K562 (cell line): ENCODE data around the gene TPRX2. TPM values are rescaled to one million over a fixed set of nuclear protein-coding genes. Genes with fewer than 3 reads are reported as not detected.

Source experiments
- ARID4B ChIP-seq: sonication (generic); formaldehyde crosslinking; IDR thresholded peaks from 2 replicates; pipeline ENCODE4 v1.8.0; 2022; ENCODE audit warnings: mild to moderate bottlenecking, missing genetic modification reagents
- EZH2 ChIP-seq: IDR thresholded peaks from 2 replicates; pipeline ENCODE4 v1.6.1; 2012; ENCODE audit warnings: low read depth, mild to moderate bottlenecking, inconsistent platforms, low read length, borderline replicate concordance
- HES1 ChIP-seq: fragments of 450-650 bp; IDR thresholded peaks from 2 replicates; pipeline ENCODE4 v1.6.1; 2016; ENCODE audit warnings: low read depth, mild to moderate bottlenecking, moderate library complexity
- KDM5B ChIP-seq: fragments of 200-600 bp; sonication (generic); IDR thresholded peaks from 2 replicates; pipeline ENCODE4 v1.6.1; 2012; ENCODE audit warnings: low read depth, mild to moderate bottlenecking, moderate library complexity, low read length, control low read depth, inconsistent platforms; ENCODE audit not compliant: insufficient replicate concordance
- MED1 ChIP-seq: sonication (generic); formaldehyde crosslinking; IDR thresholded peaks from 2 replicates; pipeline ENCODE4 v1.8.1; 2023; ENCODE audit warnings: missing genetic modification reagents, borderline replicate concordance
- TEAD2 ChIP-seq: fragments of 450-650 bp; IDR thresholded peaks from 2 replicates; pipeline ENCODE4 v1.6.1; 2016; ENCODE audit warnings: missing genetic modification characterization, control low read depth, missing compliant biosample characterization
- ZNF507 ChIP-seq: conservative IDR thresholded peaks from 2 replicates; pipeline ENCODE4 v1.6.1; 2017; ENCODE audit warnings: missing genetic modification characterization, missing compliant biosample characterization
- polyA plus RNA-seq, 8 experiments: library from polyadenylated mRNA; depleted of rRNA in 4 of 8; stranded (reverse) in 5 of 8; unstranded in 3 of 8; fragments of >200 nt; fragmentation: Nextera tagmentation in 2 of 8; fragmentation: Illumina TruSeq in 1 of 8; extraction: Ambion mirVana in 2 of 8; extraction: Trizol in 1 of 8; gene quantifications; 2 replicates each; pipeline versions ENCODE4 v1.2.1 to v1.2.3, GENCODE V29; 2011 to 2014; ENCODE audit warnings: inconsistent platforms in 1 of 8, missing spikeins in 1 of 8
- total RNA-seq, 7 experiments: library from RNA; depleted of rRNA in 6 of 7; stranded (reverse); fragments of >200 nt in 6 of 7; fragmentation: Illumina TruSeq in 2 of 7; extraction: Trizol in 2 of 7; gene quantifications; 2 replicates each; pipeline versions ENCODE4 v1.2.1 to v1.2.3, GENCODE V29; 2011 to 2021; ENCODE audit warnings: low replicate concordance in 1 of 7

The TPRX2 gene
- total and polyA plus RNA-seq, 9 of the 15 experiments (the other 6 are each of a cell fraction or from before 2014, with no cell fraction given) = not detected

GRCh38 chr19:47836038-47836437 lies 23.0 kb upstream of the TPRX2 start (continued):
- no peak for TF ChIP-seq ARID4B (CRISPR knock-in tag)
- no peak for TF ChIP-seq ZNF507
- TF ChIP-seq HES1 = no peak
- no peak for TF ChIP-seq MED1 (CRISPR knock-in tag)
- no peak for TF ChIP-seq EZH2
- no peak for TF ChIP-seq TEAD2 (tag)
- TF ChIP-seq KDM5B = no peak
